ENCODE data around the gene KDM3A. TPM values are rescaled to one million over a fixed set of nuclear protein-coding genes. Genes with fewer than 3 reads are reported as not detected.

The KDM3A gene
- total and polyA plus RNA-seq, 10 of the 15 experiments (the other 5 are each of a cell fraction or from before 2014, with no cell fraction given) = 3.8 to 102 (median 11.1) TPM

DNA sequence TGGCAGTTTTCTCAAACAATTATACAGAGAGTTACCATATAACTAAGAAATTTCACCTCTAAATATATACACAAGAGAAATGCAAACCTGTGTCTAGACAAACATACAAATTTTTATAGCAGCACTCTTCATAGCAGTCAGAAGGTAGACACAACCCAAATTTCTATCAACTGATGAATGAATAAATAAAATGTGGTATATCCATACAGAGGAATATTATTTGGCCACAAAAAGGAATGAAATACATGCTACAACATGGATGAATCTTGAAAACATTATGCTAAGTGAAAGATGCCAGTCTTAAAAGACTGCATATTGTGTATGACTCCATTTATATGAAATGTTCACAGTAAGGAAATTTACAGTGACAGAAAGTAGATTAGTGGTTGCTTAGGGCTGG lies 30.6 kb upstream of the KDM3A start:
- DNase-seq (ENCODE audit: low read depth, low spot score) = no peak
- intact Hi-C loops (cut with micrococcal nuclease; ENCODE audit: unreplicated experiment) = no loop called here

More for the DNA sequence above, 30.6 kb upstream of the KDM3A start:
- BruUV-seq (replicated peaks) = no TSS peak
- Histone ChIP-seq H3K36me3 (ENCODE audit: control insufficient read depth in 2 of 2, insufficient read depth in 2 of 2, low read length in 1 of 2) (no peaks in the 10 kb centered on the region), H3K79me2 (ENCODE audit: control insufficient read depth, insufficient read depth, low read length) (no peaks in the 10 kb centered on the region), H3K4me3 (no peak overlapping the region), H3K27ac (ENCODE audit: control insufficient read depth, insufficient read depth) (no peak overlapping the region), H4K20me1 (ENCODE audit: control insufficient read depth, insufficient read depth) (no peaks in the 10 kb centered on the region), H2AFZ (ENCODE audit: control insufficient read depth, low read depth, low read length) (no peak overlapping the region), H3K4me1 (ENCODE audit: control insufficient read depth, insufficient read depth, low read length) (no peaks in the 10 kb centered on the region), H3K4me2 (ENCODE audit: control insufficient read depth, insufficient read depth) (no peak overlapping the region), H3K9ac (ENCODE audit: control insufficient read depth, insufficient read depth, low read length) (no peak overlapping the region), H3K27me3 (replicated peaks in 1 of 2; ENCODE audit: control insufficient read depth in 2 of 2, insufficient read depth in 2 of 2, low read length in 1 of 2) (no peaks in the 10 kb centered on the region), H3K9me3 (replicated peaks; ENCODE audit: control insufficient read depth, insufficient read depth, low read length) (no peaks in the 10 kb centered on the region; the same call in 2 of the 3 replicates)
- TF ChIP-seq MTA2 (IDR thresholded peaks at IDR 0.05; ENCODE audit: low read depth) (no peak), SREBF1 (IDR thresholded peaks at IDR 0.05; ENCODE audit: low read length) (no peak), BACH1 (IDR thresholded peaks at IDR 0.05; ENCODE audit: borderline replicate concordance) (no peak), SMC3 (IDR thresholded peaks at IDR 0.05; ENCODE audit: borderline replicate concordance, low read length) (no peak), IKZF1 (conservative IDR thresholded peaks at IDR 0.05) (no peak), FOXK2 (IDR thresholded peaks at IDR 0.05) (no peak), KAT2A (conservative IDR thresholded peaks at IDR 0.05; ENCODE audit: control insufficient read depth, low read depth, low read length) (no peak), WRNIP1 (IDR thresholded peaks at IDR 0.05; ENCODE audit: borderline replicate concordance, low read depth, low read length) (no peak), RUNX3 (IDR thresholded peaks at IDR 0.05; ENCODE audit: low read length) (no peak)
- TF ChIP-seq, protein P1, sequence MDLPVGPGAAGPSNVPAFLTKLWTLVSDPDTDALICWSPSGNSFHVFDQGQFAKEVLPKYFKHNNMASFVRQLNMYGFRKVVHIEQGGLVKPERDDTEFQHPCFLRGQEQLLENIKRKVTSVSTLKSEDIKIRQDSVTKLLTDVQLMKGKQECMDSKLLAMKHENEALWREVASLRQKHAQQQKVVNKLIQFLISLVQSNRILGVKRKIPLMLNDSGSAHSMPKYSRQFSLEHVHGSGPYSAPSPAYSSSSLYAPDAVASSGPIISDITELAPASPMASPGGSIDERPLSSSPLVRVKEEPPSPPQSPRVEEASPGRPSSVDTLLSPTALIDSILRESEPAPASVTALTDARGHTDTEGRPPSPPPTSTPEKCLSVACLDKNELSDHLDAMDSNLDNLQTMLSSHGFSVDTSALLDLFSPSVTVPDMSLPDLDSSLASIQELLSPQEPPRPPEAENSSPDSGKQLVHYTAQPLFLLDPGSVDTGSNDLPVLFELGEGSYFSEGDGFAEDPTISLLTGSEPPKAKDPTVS (IDR thresholded peaks at IDR 0.05; ENCODE audit: low read depth, low read length) = no peak
- TF ChIP-seq, protein P2, sequence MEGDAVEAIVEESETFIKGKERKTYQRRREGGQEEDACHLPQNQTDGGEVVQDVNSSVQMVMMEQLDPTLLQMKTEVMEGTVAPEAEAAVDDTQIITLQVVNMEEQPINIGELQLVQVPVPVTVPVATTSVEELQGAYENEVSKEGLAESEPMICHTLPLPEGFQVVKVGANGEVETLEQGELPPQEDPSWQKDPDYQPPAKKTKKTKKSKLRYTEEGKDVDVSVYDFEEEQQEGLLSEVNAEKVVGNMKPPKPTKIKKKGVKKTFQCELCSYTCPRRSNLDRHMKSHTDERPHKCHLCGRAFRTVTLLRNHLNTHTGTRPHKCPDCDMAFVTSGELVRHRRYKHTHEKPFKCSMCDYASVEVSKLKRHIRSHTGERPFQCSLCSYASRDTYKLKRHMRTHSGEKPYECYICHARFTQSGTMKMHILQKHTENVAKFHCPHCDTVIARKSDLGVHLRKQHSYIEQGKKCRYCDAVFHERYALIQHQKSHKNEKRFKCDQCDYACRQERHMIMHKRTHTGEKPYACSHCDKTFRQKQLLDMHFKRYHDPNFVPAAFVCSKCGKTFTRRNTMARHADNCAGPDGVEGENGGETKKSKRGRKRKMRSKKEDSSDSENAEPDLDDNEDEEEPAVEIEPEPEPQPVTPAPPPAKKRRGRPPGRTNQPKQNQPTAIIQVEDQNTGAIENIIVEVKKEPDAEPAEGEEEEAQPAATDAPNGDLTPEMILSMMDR (IDR thresholded peaks at IDR 0.05 in 2 of 3, conservative IDR thresholded peaks at IDR 0.05 in 1 of 3; ENCODE audit: control insufficient read depth in 2 of 3, extremely low read depth in 1 of 3, insufficient read depth in 1 of 3, low read depth in 3 of 3, low read length in 3 of 3) = no peak
- ChIA-PET POLR2A (interaction anchor here (0.7 kb wide), 1 partner anchor 30 kb away, joined by 4 read pairs; the partner anchor contains the start of gene KDM3A), CTCF (no interaction called here), SMC1A (ENCODE audit: uncharacterized antibody, unreplicated experiment) (no interaction called here), RAD21 (ENCODE audit: unreplicated experiment) (no interaction called here)
- no peak for ATAC-seq
- in situ Hi-C loops (cut with MboI) = no loop called here
- FAIRE-seq = no peak
